ENCODE data around the gene COL11A1. TPM values are rescaled to one million over a fixed set of nuclear protein-coding genes. Genes with fewer than 3 reads are reported as not detected.

The COL11A1 gene
- total RNA-seq, 1 experiment from 2014 or later, result not detected

- Mint-ChIP-seq H3K27me3 (ENCODE audit: insufficient read depth, unreplicated experiment) (no peaks in the 10 kb centered on the region), H3K36me3 (ENCODE audit: insufficient read depth, unreplicated experiment) (no peaks in the 10 kb centered on the region), H3K9me3 (ENCODE audit: unreplicated experiment) (peaks cover 28% of the 10 kb centered on the region), H3K4me1 (ENCODE audit: insufficient read depth, unreplicated experiment) (no peaks in the 10 kb centered on the region), H3K27ac (ENCODE audit: low read depth, unreplicated experiment) (no peak overlapping the region), H3K4me3 (ENCODE audit: unreplicated experiment) (no peak overlapping the region)
- ChIA-PET CTCF (no interaction called here), POLR2A (no interaction called here)
- no peak for DNase-seq (ENCODE audit: unreplicated experiment)
- no TSS peak for BruUV-seq (replicated peaks)
- TF ChIP-seq CTCF (IDR thresholded peaks at IDR 0.05; ENCODE audit: unreplicated experiment), result no peak
- intact Hi-C loops (cut with micrococcal nuclease), result no loop called here
These were observed 251.1 kb downstream of the COL11A1 start for GRCh38 chr1:102857251-102857650.

- CTCF ChIA-PET, result no interaction called here
These were observed 254.6 kb downstream of the COL11A1 start for GRCh38 chr1:102853701-102854187.

GRCh38 chr1:102853136-102853535 lies 255.2 kb downstream of the COL11A1 start:
- Mint-ChIP-seq H3K27ac (ENCODE audit: low read depth, unreplicated experiment) (no peak overlapping the region), H3K36me3 (ENCODE audit: insufficient read depth, unreplicated experiment) (no peaks in the 10 kb centered on the region), H3K4me1 (ENCODE audit: insufficient read depth, unreplicated experiment) (no peaks in the 10 kb centered on the region), H3K4me3 (ENCODE audit: unreplicated experiment) (no peak overlapping the region), H3K27me3 (ENCODE audit: insufficient read depth, unreplicated experiment) (no peaks in the 10 kb centered on the region), H3K9me3 (ENCODE audit: unreplicated experiment) (peaks cover 11% of the 10 kb centered on the region)
- no TSS peak for BruUV-seq (replicated peaks)
- no peak for TF ChIP-seq CTCF (IDR thresholded peaks at IDR 0.05; ENCODE audit: unreplicated experiment)
- ChIA-PET CTCF (no interaction called here), POLR2A (no interaction called here)
- no peak for DNase-seq (ENCODE audit: unreplicated experiment)
- intact Hi-C loops (cut with micrococcal nuclease), result no loop called here

More at GRCh38 chr1:102853701-102854187, 254.6 kb downstream of the COL11A1 start:
- H3K4me1 Mint-ChIP-seq (ENCODE audit: insufficient read depth, unreplicated experiment), result no peaks in the 10 kb centered on the region
- H3K9me3 Mint-ChIP-seq (ENCODE audit: unreplicated experiment), result peaks cover 13% of the 10 kb centered on the region
- H3K27ac Mint-ChIP-seq (ENCODE audit: low read depth, unreplicated experiment), result no peak overlapping the region
- intact Hi-C loops (cut with micrococcal nuclease), result no loop called here
- no peak for DNase-seq (ENCODE audit: unreplicated experiment)
- no TSS peak for BruUV-seq (replicated peaks)
- H3K27me3 Mint-ChIP-seq (ENCODE audit: insufficient read depth, unreplicated experiment), result no peaks in the 10 kb centered on the region
- POLR2A ChIA-PET, result no interaction called here
- no peak overlapping the region for H3K4me3 Mint-ChIP-seq (ENCODE audit: unreplicated experiment)
- TF ChIP-seq CTCF (IDR thresholded peaks at IDR 0.05; ENCODE audit: unreplicated experiment), result no peak
- no peaks in the 10 kb centered on the region for H3K36me3 Mint-ChIP-seq (ENCODE audit: insufficient read depth, unreplicated experiment)

GRCh38 chr1:102852613-102853012 lies 255.7 kb downstream of the COL11A1 start:
- ChIA-PET POLR2A (no interaction called here), CTCF (no interaction called here)
- no peak for TF ChIP-seq CTCF (IDR thresholded peaks at IDR 0.05; ENCODE audit: unreplicated experiment)
- Mint-ChIP-seq H3K4me3 (ENCODE audit: unreplicated experiment) (no peak overlapping the region), H3K27ac (ENCODE audit: low read depth, unreplicated experiment) (no peak overlapping the region), H3K36me3 (ENCODE audit: insufficient read depth, unreplicated experiment) (no peaks in the 10 kb centered on the region), H3K4me1 (ENCODE audit: insufficient read depth, unreplicated experiment) (no peaks in the 10 kb centered on the region), H3K9me3 (ENCODE audit: unreplicated experiment) (peaks cover 8% of the 10 kb centered on the region), H3K27me3 (ENCODE audit: insufficient read depth, unreplicated experiment) (no peaks in the 10 kb centered on the region)
- no peak for DNase-seq (ENCODE audit: unreplicated experiment)
- intact Hi-C loops (cut with micrococcal nuclease), result no loop called here
- BruUV-seq (replicated peaks), result no TSS peak
